ENCODE results near the gene PLEKHA4. TPM values are rescaled to one million over a fixed set of nuclear protein-coding genes. Genes with fewer than 3 reads are reported as not detected.

PLEKHA4 gene
- total and polyA plus RNA-seq, 9 of the 15 experiments (the other 6 are each of a cell fraction or from before 2014, with no cell fraction given), result 0.07 to 30.8 (median 11.4) TPM

DNA sequence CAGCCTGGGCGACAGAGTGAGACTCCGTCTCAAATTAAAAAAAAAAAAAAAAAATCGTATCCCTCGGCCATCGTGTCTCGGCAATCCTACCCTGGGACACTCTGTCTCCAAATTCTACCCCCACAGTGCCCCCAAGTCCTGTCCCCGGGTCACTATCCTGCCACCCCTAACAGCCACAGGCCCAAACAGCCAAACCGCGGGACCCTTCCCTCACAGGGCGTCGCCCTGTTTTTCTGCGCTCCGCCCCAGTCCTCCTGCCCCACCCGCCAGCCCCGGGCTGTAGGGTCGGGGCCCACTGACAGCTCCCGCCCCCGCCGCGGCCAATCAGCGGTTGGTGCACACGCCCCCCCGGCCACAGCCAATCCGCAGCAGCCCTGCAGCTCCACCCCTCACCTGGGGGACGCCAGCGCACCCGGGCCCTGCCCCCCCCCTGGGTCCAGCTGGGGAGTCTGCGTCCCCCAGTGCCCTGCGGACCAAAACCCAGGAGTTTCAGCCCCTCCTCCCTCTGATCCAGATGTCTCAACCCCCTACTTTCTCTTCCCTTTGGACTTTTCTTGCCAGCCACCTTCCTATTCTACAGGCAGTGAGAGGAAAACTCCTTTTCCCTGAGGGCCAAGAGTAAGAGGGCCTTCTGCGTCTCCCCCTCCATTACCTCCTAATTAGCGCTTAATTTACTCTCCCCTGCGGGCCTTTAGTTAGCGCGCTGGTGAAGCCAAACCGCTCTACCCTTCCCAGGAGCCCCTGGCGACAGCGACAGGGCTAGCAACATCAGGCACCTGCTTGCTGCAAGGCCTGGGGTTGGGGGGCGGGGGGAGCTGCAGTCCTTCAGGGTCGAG, 56.1 kb downstream of the PLEKHA4 start (continued):
- TF ChIP-seq, protein P1, sequence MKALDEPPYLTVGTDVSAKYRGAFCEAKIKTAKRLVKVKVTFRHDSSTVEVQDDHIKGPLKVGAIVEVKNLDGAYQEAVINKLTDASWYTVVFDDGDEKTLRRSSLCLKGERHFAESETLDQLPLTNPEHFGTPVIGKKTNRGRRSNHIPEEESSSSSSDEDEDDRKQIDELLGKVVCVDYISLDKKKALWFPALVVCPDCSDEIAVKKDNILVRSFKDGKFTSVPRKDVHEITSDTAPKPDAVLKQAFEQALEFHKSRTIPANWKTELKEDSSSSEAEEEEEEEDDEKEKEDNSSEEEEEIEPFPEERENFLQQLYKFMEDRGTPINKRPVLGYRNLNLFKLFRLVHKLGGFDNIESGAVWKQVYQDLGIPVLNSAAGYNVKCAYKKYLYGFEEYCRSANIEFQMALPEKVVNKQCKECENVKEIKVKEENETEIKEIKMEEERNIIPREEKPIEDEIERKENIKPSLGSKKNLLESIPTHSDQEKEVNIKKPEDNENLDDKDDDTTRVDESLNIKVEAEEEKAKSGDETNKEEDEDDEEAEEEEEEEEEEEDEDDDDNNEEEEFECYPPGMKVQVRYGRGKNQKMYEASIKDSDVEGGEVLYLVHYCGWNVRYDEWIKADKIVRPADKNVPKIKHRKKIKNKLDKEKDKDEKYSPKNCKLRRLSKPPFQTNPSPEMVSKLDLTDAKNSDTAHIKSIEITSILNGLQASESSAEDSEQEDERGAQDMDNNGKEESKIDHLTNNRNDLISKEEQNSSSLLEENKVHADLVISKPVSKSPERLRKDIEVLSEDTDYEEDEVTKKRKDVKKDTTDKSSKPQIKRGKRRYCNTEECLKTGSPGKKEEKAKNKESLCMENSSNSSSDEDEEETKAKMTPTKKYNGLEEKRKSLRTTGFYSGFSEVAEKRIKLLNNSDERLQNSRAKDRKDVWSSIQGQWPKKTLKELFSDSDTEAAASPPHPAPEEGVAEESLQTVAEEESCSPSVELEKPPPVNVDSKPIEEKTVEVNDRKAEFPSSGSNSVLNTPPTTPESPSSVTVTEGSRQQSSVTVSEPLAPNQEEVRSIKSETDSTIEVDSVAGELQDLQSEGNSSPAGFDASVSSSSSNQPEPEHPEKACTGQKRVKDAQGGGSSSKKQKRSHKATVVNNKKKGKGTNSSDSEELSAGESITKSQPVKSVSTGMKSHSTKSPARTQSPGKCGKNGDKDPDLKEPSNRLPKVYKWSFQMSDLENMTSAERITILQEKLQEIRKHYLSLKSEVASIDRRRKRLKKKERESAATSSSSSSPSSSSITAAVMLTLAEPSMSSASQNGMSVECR (CRISPR knock-in tag; IDR thresholded peaks at IDR 0.05), result no peak
- TF ChIP-seq NFYB (IDR thresholded peaks at IDR 0.05; ENCODE audit: extremely low read depth, insufficient read length) (peak; percentile 73), KAT2B (IDR thresholded peaks at IDR 0.05; ENCODE audit: low read depth, low read length) (no peak), ZNF23 (CRISPR knock-in tag; IDR thresholded peaks at IDR 0.05) (no peak), PHB (CRISPR knock-in tag; IDR thresholded peaks at IDR 0.05) (no peak; the same call in 1 of the 2 replicates), CSDE1 (IDR thresholded peaks at IDR 0.05) (no peak), CXXC5 (CRISPR knock-in tag; IDR thresholded peaks at IDR 0.05) (peak; percentile 60), ZNF696 (CRISPR knock-in tag; conservative IDR thresholded peaks at IDR 0.05) (no peak), SMARCA4 (IDR thresholded peaks at IDR 0.05) (no peak), ZNF444 (CRISPR knock-in tag; IDR thresholded peaks at IDR 0.05) (no peak), BRD9 (IDR thresholded peaks at IDR 0.05; ENCODE audit: low read depth, partially characterized antibody) (no peak), CTBP1 (IDR thresholded peaks at IDR 0.05; ENCODE audit: borderline replicate concordance) (peak; percentile 32; the same call in 1 of the 2 replicates), CHD2 (IDR thresholded peaks at IDR 0.05; ENCODE audit: low read depth, low read length) (peak; percentile 49; the same call in 1 of the 2 replicates), GTF2F1 (IDR thresholded peaks at IDR 0.05; ENCODE audit: low read depth, low read length) (no peak), ILF3 (IDR thresholded peaks at IDR 0.05; ENCODE audit: borderline replicate concordance) (no peak), NRF1 (conservative IDR thresholded peaks at IDR 0.05 in 1 of 2, IDR thresholded peaks at IDR 0.05 in 1 of 2) (peak; percentile 77 to 82), BHLHE40 (IDR thresholded peaks at IDR 0.05; ENCODE audit: low read length) (no peak)
- TF ChIP-seq, protein P2, sequence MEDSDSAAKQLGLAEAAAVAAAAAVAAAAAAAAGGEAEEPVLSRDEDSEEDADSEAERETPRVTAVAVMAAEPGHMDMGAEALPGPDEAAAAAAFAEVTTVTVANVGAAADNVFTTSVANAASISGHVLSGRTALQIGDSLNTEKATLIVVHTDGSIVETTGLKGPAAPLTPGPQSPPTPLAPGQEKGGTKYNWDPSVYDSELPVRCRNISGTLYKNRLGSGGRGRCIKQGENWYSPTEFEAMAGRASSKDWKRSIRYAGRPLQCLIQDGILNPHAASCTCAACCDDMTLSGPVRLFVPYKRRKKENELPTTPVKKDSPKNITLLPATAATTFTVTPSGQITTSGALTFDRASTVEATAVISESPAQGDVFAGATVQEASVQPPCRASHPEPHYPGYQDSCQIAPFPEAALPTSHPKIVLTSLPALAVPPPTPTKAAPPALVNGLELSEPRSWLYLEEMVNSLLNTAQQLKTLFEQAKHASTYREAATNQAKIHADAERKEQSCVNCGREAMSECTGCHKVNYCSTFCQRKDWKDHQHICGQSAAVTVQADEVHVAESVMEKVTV (CRISPR knock-in tag; IDR thresholded peaks at IDR 0.05), result no peak
- TF ChIP-seq, protein P3, sequence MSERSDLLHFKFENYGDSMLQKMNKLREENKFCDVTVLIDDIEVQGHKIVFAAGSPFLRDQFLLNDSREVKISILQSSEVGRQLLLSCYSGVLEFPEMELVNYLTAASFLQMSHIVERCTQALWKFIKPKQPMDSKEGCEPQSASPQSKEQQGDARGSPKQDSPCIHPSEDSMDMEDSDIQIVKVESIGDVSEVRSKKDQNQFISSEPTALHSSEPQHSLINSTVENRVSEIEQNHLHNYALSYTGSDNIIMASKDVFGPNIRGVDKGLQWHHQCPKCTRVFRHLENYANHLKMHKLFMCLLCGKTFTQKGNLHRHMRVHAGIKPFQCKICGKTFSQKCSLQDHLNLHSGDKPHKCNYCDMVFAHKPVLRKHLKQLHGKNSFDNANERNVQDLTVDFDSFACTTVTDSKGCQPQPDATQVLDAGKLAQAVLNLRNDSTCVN (CRISPR knock-in tag; IDR thresholded peaks at IDR 0.05), result no peak
- TF ChIP-seq, protein P4, sequence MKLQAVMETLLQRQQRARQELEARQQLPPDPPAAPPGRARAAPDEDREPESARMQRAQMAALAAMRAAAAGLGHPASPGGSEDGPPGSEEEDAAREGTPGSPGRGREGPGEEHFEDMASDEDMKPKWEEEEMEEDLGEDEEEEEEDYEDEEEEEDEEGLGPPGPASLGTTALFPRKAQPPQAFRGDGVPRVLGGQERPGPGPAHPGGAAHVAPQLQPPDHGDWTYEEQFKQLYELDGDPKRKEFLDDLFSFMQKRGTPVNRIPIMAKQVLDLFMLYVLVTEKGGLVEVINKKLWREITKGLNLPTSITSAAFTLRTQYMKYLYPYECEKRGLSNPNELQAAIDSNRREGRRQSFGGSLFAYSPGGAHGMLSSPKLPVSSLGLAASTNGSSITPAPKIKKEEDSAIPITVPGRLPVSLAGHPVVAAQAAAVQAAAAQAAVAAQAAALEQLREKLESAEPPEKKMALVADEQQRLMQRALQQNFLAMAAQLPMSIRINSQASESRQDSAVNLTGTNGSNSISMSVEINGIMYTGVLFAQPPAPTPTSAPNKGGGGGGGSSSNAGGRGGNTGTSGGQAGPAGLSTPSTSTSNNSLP (IDR thresholded peaks at IDR 0.05; ENCODE audit: borderline replicate concordance, low read depth, low read length), result no peak
